IPS-20b (cell line): ENCODE measurements around the gene PTPRQ.

ENCODE experiments used
- H3K27ac ChIP-seq: one replicate; pipeline ENCODE4 v1.5.1; 2013; ENCODE audit warnings: low read length
- H3K27me3 ChIP-seq: 2 replicates; pipeline ENCODE4 v1.6.1; 2013; ENCODE audit warnings: mild to moderate bottlenecking, low read length, inconsistent platforms; ENCODE audit not compliant: insufficient read depth
- H3K36me3 ChIP-seq: 2 replicates; pipeline ENCODE4 v1.6.1; 2013; ENCODE audit warnings: low read depth, mild to moderate bottlenecking, inconsistent platforms, low read length, moderate library complexity; ENCODE audit not compliant: insufficient read depth
- H3K4me1 ChIP-seq: 2 replicates; pipeline ENCODE4 v1.6.1; 2013; ENCODE audit warnings: mild to moderate bottlenecking, control low read depth, inconsistent platforms, low read length, moderate library complexity; ENCODE audit not compliant: insufficient read depth
- H3K4me3 ChIP-seq: 2 replicates; pipeline ENCODE4 v1.5.1; 2013; ENCODE audit warnings: mild to moderate bottlenecking, low read length, inconsistent platforms
- H3K9ac ChIP-seq: 2 replicates; pipeline ENCODE4 v1.6.1; 2013; ENCODE audit warnings: low read depth, mild to moderate bottlenecking, inconsistent platforms, low read length, moderate library complexity
- H3K9me3 ChIP-seq: 2 replicates; pipeline ENCODE4 v1.6.1; 2013; ENCODE audit warnings: mild to moderate bottlenecking, low read depth, low read length, inconsistent platforms; ENCODE audit not compliant: insufficient read depth

Gene PTPRQ

DNA sequence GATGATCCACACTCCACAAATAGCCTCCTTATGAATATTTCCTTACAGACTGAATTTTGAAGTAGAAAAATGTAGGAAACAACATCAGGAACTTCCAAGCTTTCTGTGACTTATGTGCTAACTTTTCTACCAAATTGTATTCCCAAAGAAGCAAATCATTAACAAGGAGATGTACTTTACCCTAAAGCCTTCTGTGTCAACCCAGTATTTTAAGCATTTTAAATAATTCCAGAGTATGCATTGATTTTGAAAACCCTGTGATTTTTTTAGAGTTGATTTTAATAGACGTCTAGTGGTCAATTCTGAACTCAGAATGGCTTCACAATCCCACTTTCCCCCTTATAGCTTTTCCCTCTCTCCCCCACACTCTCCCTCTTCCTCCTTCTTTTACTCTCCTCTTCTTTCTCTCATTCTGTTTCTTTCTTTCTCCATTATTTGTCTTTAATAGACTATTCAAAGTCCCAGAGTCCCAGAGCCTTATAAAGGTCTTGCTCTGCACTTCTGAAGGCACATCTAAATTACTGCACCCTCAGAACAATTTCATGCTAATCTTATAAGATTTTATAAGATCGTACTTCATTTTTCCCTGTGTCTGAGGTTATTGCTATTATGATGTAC is 253.3 kb downstream of the PTPRQ start:
- H3K36me3 ChIP-seq: no peaks in the 10 kb centered on the region
- no peak overlapping the region for H3K4me3 ChIP-seq
- H3K27me3 ChIP-seq: no peaks in the 10 kb centered on the region
- H3K4me1 ChIP-seq: peaks cover 4% of the 10 kb centered on the region; the same call in 1 of the 2 replicates
- H3K9ac ChIP-seq: no peak overlapping the region
- H3K27ac ChIP-seq: no peak overlapping the region
- H3K9me3 ChIP-seq: no peaks in the 10 kb centered on the region

DNA sequence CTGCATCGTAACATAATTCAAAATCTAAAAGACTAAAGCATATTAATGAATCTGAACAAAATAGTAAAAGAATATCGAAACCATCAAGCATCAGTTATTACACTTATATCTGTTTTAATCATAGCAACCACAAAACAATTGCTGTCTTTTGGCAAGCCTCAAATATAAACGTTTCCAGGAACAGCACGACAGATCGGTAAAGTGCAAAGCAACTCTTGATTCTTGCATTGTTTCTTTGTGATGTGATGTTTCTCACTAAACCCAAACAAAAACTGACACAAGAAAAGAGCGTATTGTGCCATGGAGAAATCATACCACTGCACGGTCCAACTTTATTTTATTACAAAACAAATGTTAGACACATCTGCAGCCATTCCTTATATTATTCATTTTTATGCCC is 254.2 kb downstream of the PTPRQ start:
- no peaks in the 10 kb centered on the region for H3K27me3 ChIP-seq
- no peak overlapping the region for H3K4me3 ChIP-seq
- no peak overlapping the region for H3K9ac ChIP-seq
- no peak overlapping the region for H3K27ac ChIP-seq
- H3K4me1 ChIP-seq: peaks cover 10% of the 10 kb centered on the region; the same call in 1 of the 2 replicates
- H3K36me3 ChIP-seq: no peaks in the 10 kb centered on the region
- no peaks in the 10 kb centered on the region for H3K9me3 ChIP-seq

DNA sequence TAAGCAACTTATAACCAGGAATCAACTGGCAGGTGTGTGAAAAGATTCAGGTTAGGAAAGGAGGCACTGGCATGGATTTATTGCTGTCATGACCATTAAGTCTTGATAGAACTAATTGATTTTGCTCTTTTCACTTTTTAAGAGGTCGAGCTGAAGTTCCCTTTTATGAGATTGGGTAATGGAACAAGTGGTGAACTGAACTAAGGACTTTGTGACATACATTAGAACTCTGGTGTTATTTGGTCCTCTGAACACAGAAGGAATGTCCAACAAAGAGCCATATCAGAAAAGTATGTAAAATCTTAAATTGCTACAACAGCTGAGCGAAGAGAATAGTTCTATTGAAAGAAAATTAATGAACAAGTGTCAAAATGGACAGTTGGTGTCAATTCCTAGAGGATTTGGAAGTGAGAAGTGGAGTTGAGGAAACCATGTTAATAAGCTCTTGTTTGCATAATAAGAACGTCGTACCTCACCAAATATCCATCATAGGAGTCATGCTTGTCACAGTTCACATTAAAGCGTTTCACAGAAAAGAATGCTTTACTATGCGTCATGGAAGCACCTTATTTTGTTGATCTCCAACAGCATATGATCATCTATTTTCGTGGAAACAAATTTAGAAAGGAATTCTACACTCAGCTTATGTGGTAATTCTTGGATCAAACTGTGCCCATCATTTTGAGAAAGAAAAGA is 255.0 kb downstream of the PTPRQ start:
- Histone ChIP-seq H3K27ac (no peak overlapping the region), H3K9me3 (no peaks in the 10 kb centered on the region), H3K9ac (no peak overlapping the region), H3K27me3 (no peaks in the 10 kb centered on the region), H3K36me3 (no peaks in the 10 kb centered on the region), H3K4me3 (no peak overlapping the region), H3K4me1 (peaks cover 12% of the 10 kb centered on the region; the same call in 1 of the 2 replicates)

DNA sequence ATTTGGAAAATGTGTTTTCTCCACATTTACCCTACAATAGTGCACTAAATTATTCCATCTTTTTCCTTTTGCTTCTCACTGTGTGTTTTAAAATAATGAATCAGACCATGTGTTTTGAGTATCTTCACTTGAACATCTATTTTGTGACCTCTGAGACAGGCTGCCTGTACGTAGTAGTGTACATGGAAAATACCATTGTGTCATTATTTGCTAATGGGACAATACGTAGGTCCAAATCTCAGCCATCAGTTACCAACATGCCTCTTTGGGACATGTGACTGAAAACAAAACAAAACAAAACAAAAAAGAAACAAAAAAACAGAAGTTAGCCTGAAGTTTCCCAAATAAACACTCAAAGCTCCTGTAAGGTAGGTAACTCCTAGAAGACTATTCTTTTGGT is 256.3 kb downstream of the PTPRQ start:
- no peaks in the 10 kb centered on the region for H3K36me3 ChIP-seq
- H3K27ac ChIP-seq: no peak overlapping the region
- H3K9ac ChIP-seq: no peak overlapping the region
- no peak overlapping the region for H3K4me3 ChIP-seq
- peaks cover 12% of the 10 kb centered on the region; the same call in 1 of the 2 replicates for H3K4me1 ChIP-seq
- H3K27me3 ChIP-seq: peaks cover 1% of the 10 kb centered on the region; the same call in 1 of the 2 replicates
- H3K9me3 ChIP-seq: no peaks in the 10 kb centered on the region

DNA sequence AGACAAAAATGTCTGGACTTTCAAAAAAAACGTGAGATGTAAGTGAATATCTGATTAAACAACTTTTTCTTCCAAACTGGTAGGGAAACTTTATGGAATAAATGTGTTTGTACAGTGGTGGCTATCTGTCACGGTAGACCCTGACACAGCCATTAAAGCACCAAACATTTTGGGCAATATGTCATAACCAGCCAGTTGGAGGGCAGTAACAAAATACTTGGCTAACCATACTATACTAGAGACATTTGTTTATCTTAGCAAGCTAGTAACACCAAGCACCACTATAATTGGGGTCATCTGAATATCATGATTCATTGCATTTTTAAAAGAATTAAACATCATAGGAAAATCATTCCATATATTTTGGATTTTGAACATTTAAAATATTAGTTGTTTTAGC is 257.4 kb downstream of the PTPRQ start:
- H3K27me3 ChIP-seq: peaks cover 12% of the 10 kb centered on the region
- no peak overlapping the region for H3K4me3 ChIP-seq
- no peak overlapping the region for H3K9ac ChIP-seq
- H3K36me3 ChIP-seq: no peaks in the 10 kb centered on the region
- no peaks in the 10 kb centered on the region for H3K9me3 ChIP-seq
- H3K27ac ChIP-seq: no peak overlapping the region
- H3K4me1 ChIP-seq: peaks cover 12% of the 10 kb centered on the region; the same call in 1 of the 2 replicates

DNA sequence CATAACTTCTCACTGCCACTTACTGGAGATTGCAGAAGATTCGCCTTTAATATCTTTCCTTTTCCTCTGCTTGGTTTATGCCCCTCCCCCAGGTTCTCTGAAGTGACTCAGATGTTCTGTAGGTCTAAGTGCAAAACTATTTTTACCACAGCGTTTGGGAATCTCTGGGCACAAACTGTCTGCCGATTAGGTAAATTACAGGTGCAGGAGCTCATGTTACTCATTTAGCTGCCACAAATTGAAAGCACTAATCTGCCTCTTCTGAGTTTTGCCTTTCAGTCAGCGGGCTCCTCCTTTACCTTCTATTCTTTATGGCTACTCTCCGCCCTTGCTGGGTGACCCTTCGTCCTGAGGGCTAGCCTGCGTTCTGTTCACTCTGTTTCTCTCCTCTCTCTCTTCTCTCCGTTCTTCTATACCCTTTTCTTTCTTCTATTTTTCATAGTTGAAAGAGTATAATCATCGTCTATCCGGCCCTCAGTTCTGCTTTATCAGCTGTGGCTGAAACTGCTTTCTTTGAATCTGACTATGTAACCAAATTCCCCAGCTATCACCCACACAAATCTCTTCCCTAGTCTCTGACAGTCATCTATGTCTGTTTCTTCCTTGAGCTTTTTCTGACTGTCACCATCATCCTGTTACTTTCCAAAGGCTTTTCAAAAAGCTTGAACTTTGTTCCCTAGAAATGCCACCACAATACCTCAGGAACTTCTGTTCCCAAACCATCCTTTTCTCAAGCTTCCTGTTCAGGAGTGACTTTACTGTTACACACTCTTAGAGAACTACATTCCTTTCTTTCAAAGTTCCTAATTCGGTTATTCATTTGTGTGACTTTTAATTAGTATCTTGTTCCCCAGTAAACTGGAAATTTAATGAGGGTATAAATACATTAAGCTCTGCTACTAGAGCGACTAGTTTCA is 259.1 kb downstream of the PTPRQ start:
- Histone ChIP-seq H3K9ac (no peak overlapping the region), H3K36me3 (no peaks in the 10 kb centered on the region), H3K9me3 (no peaks in the 10 kb centered on the region), H3K27me3 (peaks cover 30% of the 10 kb centered on the region), H3K27ac (no peak overlapping the region), H3K4me1 (peaks cover 12% of the 10 kb centered on the region; the same call in 1 of the 2 replicates), H3K4me3 (no peak overlapping the region)

DNA sequence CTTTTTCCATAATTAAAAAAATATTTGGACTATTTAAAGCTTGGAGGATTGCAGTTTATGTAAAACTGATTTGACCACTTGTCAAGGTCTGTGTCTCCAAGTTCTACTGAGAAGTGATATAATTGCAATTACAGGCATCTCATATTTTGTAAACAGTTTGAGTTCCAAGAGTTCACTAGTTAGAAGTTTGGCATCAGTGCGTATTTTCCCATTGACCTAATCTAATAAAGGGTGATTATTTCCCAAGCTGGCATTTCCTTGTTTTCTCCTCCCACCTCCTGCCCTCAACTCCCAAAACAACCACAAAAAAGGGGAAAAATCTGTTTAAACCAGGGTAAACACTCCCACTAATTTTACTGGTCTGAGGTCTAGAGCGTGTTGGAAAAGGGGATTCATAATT is 260.4 kb downstream of the PTPRQ start:
- Histone ChIP-seq H3K36me3 (no peaks in the 10 kb centered on the region), H3K4me1 (peaks cover 12% of the 10 kb centered on the region; the same call in 1 of the 2 replicates), H3K9me3 (no peaks in the 10 kb centered on the region), H3K27me3 (peaks cover 41% of the 10 kb centered on the region), H3K4me3 (no peak overlapping the region), H3K9ac (no peak overlapping the region), H3K27ac (no peak overlapping the region)

DNA sequence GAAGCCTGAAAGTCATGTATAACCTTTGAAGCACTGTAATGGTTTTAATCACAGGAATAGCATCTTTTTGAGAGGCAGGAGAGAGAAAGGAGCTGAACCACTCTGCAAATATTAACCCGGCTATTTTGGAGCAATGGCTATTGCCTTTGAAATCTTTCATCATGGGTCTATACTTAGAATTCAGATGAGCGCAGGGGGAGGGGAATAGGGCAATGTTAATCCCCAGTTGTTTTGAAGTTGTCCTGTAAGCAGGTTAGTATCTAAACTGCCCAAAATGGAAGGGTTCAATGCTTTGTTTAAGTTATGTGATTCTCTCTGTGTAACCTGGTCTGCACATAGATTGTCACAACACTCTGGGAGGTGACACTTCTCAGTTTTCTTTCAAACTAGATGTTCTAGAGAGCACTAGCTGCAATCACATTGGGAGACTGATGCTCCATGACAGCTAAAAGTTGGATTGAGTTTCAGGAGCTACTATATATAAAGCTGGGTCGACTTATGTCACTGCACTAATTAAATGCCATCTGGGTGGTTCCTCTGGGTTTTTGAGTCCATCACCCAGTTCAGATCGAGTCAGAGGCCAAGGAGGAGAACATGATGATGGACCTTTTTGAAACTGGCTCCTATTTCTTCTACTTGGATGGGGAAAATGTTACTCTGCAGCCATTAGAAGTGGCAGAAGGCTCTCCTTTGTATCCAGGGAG is 263.2 kb downstream of the PTPRQ start, which contains the start of gene MYF6:
Gene MYF6, plus strand, starts transcription at position 509 of the 704 bp plus-strand sequence. Its CDS starts 86 bp downstream, at position 595.
- H3K9ac ChIP-seq: no peak within 1 kb of the TSS
- peaks cover 50% of the 10 kb centered on the region for H3K27me3 ChIP-seq
- no peaks in the 10 kb centered on the region for H3K9me3 ChIP-seq
- peak within 1 kb of the TSS; percentile 52; the same call in 1 of the 2 replicates for H3K4me3 ChIP-seq
- no peaks in the 10 kb centered on the region for H3K36me3 ChIP-seq
- no peak within 1 kb of the TSS for H3K27ac ChIP-seq
- H3K4me1 ChIP-seq: peaks cover 16% of the 10 kb centered on the region; the same call in 1 of the 2 replicates

DNA sequence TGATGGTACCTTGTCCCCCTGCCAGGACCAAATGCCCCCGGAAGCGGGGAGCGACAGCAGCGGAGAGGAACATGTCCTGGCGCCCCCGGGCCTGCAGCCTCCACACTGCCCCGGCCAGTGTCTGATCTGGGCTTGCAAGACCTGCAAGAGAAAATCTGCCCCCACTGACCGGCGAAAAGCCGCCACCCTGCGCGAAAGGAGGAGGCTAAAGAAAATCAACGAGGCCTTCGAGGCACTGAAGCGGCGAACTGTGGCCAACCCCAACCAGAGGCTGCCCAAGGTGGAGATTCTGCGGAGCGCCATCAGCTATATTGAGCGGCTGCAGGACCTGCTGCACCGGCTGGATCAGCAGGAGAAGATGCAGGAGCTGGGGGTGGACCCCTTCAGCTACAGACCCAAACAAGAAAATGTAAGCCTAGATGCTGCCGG is 263.8 kb downstream of the PTPRQ start:
- Histone ChIP-seq H3K4me1 (peaks cover 16% of the 10 kb centered on the region; the same call in 1 of the 2 replicates), H3K9me3 (no peaks in the 10 kb centered on the region), H3K36me3 (no peaks in the 10 kb centered on the region), H3K9ac (no peak overlapping the region), H3K27ac (no peak overlapping the region), H3K27me3 (peaks cover 54% of the 10 kb centered on the region), H3K4me3 (peak overlapping the region; percentile 52; the same call in 1 of the 2 replicates)

DNA sequence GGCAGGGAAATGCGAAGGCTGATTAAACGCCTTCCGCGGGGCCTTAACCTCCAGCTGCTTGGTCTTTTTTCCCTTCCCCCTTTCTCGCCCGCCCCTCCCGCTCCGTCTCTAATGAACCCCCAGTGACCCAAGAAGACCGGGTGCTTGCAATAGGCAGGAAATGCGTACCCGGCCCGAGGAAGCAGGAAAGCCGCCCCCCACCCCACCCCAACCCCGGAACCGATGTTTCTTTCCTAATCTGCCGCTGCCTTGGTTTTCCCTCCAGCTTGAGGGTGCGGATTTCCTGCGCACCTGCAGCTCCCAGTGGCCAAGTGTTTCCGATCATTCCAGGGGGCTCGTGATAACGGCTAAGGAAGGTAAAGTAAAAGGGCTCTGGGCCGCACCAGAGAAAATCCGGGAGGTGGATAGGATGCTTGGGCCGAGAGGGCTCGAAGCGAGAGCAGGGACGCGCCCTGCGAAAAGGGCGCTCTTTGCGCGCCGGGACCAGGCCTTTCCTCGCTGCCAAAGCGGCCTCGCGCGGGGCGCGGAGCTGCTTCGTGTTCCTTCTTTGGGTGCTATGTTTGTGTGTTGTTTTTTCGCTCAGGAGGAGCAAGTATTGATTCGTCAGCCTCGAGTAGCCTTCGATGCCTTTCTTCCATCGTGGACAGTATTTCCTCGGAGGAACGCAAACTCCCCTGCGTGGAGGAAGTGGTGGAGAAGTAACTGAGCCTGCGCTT is 264.4 kb downstream of the PTPRQ start:
- H3K9ac ChIP-seq: no peak overlapping the region
- H3K4me1 ChIP-seq: peaks cover 16% of the 10 kb centered on the region; the same call in 1 of the 2 replicates
- peaks cover 59% of the 10 kb centered on the region for H3K27me3 ChIP-seq
- H3K4me3 ChIP-seq: peak overlapping the region; percentile 52; the same call in 1 of the 2 replicates
- H3K36me3 ChIP-seq: no peaks in the 10 kb centered on the region
- H3K9me3 ChIP-seq: no peaks in the 10 kb centered on the region
- no peak overlapping the region for H3K27ac ChIP-seq
